Mucosa of gallbladder (tissue), 1 donor: ENCODE results near the gene TSPAN18. TPM values are rescaled to one million over a fixed set of nuclear protein-coding genes. Genes with fewer than 3 reads are reported as not detected.

Source experiments
- DNase-seq: peaks from one replicate; pipeline ENCODE4 v3.0.0-alpha.2; 2020; ENCODE audit warnings: low spot score
- total RNA-seq: library from RNA; stranded (reverse); gene quantifications from one replicate; pipeline ENCODE4 v1.2.1, GENCODE V29; 2021
- donor health status: DM: no; HTN: no; CAD: no.

Gene TSPAN18
- total RNA-seq, 1 donor from 2014 or later = 25.1 TPM

GRCh38 chr11:44711113-44711786 lies 15.5 kb upstream of the TSPAN18 start:
- DNase-seq = no peak

GRCh38 chr11:44711787-44712608 lies 14.8 kb upstream of the TSPAN18 start:
- no peak for DNase-seq

- no peak for DNase-seq
Observed at GRCh38 chr11:44713022-44713421, 13.7 kb upstream of the TSPAN18 start.

- no peak for DNase-seq
Observed at GRCh38 chr11:44716256-44716655, 10.5 kb upstream of the TSPAN18 start.

GRCh38 chr11:44718057-44718456 lies 8.7 kb upstream of the TSPAN18 start:
- DNase-seq = no peak

- DNase-seq = no peak
Observed at GRCh38 chr11:44718612-44719390, 8.0 kb upstream of the TSPAN18 start.

- DNase-seq = no peak
Observed at GRCh38 chr11:44725016-44725685, 1.6 kb upstream of the TSPAN18 start.

- no peak for DNase-seq
Observed at GRCh38 chr11:44725757-44726282, 942 bp upstream of the TSPAN18 start.

GRCh38 chr11:44727114-44727372 lies 281 bp downstream of the TSPAN18 start:
- no peak for DNase-seq

- DNase-seq = peak; percentile 73
Observed at GRCh38 chr11:44727373-44728287, 868 bp downstream of the TSPAN18 start.

GRCh38 chr11:44728491-44728910 lies 1.7 kb downstream of the TSPAN18 start:
- DNase-seq = no peak

GRCh38 chr11:44729063-44729462 lies 2.3 kb downstream of the TSPAN18 start:
- no peak for DNase-seq

- no peak for DNase-seq
Observed at GRCh38 chr11:44729713-44730112, 3.0 kb downstream of the TSPAN18 start.

GRCh38 chr11:44730775-44731174 lies 4.0 kb downstream of the TSPAN18 start:
- no peak for DNase-seq

GRCh38 chr11:44731685-44732430 lies 5.1 kb downstream of the TSPAN18 start:
- DNase-seq = no peak

GRCh38 chr11:44732564-44732963 lies 5.8 kb downstream of the TSPAN18 start:
- no peak for DNase-seq

GRCh38 chr11:44733877-44734276 lies 7.1 kb downstream of the TSPAN18 start:
- no peak for DNase-seq

- DNase-seq = no peak
Observed at GRCh38 chr11:44734843-44735381, 8.2 kb downstream of the TSPAN18 start.

- DNase-seq = no peak
Observed at GRCh38 chr11:44736791-44737190, 10.0 kb downstream of the TSPAN18 start.
